DND-41 (cell line): ENCODE measurements around the gene CENPA.
"Not testable (repeated sequence)": the region's sequence is repeated elsewhere in the genome, so short reads cannot be mapped to it uniquely, and the experiment has no call there.

Source experiments
- ATAC-seq: fragments of 200-7000 bp; cut with Tn5 transposase; 3 replicates; pipeline ENCODE4 v1.9.1; 2021; ENCODE audit warnings: low read depth; ENCODE audit not compliant: insufficient read depth
- DNase-seq: peaks from one replicate; pipeline ENCODE4 v3.0.0-alpha.2; 2020
- H2AFZ ChIP-seq: 2 replicates; pipeline ENCODE4 v1.6.0; 2012; ENCODE audit warnings: low read depth, low read length
- H3K27ac ChIP-seq: 2 replicates; pipeline ENCODE4 v1.5.1; 2012; ENCODE audit warnings: low read length, inconsistent platforms
- H3K27me3 ChIP-seq: fragments of 200-600 bp; sonication (generic); 2 replicates; pipeline ENCODE4 v1.6.0; 2012; ENCODE audit warnings: low read length, mild to moderate bottlenecking, inconsistent platforms; ENCODE audit not compliant: insufficient read depth, poor library complexity
- H3K36me3 ChIP-seq: 2 replicates; pipeline ENCODE4 v1.5.1; 2012; ENCODE audit warnings: low read length, inconsistent platforms; ENCODE audit not compliant: insufficient read depth
- H3K4me1 ChIP-seq: 2 replicates; pipeline ENCODE4 v1.5.1; 2012; ENCODE audit warnings: mild to moderate bottlenecking, low read length; ENCODE audit not compliant: insufficient read depth
- H3K4me2 ChIP-seq: 2 replicates; pipeline ENCODE4 v1.6.0; 2012; ENCODE audit warnings: mild to moderate bottlenecking, moderate library complexity, low read length, inconsistent platforms; ENCODE audit not compliant: insufficient read depth
- H3K4me3 ChIP-seq, 2 experiments: fragments of 200-600 bp in 1 of 2; shearing (Covaris generic) in 1 of 2; 2 replicates each; pipeline ENCODE4 v1.5.1; 2012 to 2016; ENCODE audit warnings: inconsistent platforms in 2 of 2, low read length in 2 of 2, mild to moderate bottlenecking in 2 of 2, low read depth in 1 of 2, moderate library complexity in 1 of 2
- H3K79me2 ChIP-seq: 2 replicates; pipeline ENCODE4 v1.6.0; 2012; ENCODE audit warnings: low read length, inconsistent platforms; ENCODE audit not compliant: insufficient read depth
- H3K9ac ChIP-seq: 2 replicates; pipeline ENCODE4 v1.6.0; 2012; ENCODE audit warnings: low read depth, mild to moderate bottlenecking, inconsistent platforms, low read length, moderate library complexity
- H3K9me3 ChIP-seq: 2 replicates; pipeline ENCODE4 v1.5.1; 2012; ENCODE audit warnings: low read length, moderate library complexity, mild to moderate bottlenecking, inconsistent platforms; ENCODE audit not compliant: insufficient read depth, severe bottlenecking
- H4K20me1 ChIP-seq: 2 replicates; pipeline ENCODE4 v1.6.0; 2012; ENCODE audit warnings: low read length; ENCODE audit not compliant: insufficient read depth
- EZH2 ChIP-seq: IDR thresholded peaks from 3 replicates; pipeline ENCODE4 v1.6.1; 2012; ENCODE audit warnings: borderline replicate concordance, low read depth, mild to moderate bottlenecking, moderate library complexity, low read length, inconsistent platforms; ENCODE audit not compliant: severe bottlenecking
- TF ChIP-seq, protein P1 (sequence below): IDR thresholded peaks from 2 replicates; pipeline ENCODE4 v1.5.1; 2012; ENCODE audit warnings: borderline replicate concordance, low read length, moderate library complexity, mild to moderate bottlenecking; ENCODE audit not compliant: poor library complexity, severe bottlenecking; ENCODE audit errors: extremely low read depth

Gene CENPA

DNA sequence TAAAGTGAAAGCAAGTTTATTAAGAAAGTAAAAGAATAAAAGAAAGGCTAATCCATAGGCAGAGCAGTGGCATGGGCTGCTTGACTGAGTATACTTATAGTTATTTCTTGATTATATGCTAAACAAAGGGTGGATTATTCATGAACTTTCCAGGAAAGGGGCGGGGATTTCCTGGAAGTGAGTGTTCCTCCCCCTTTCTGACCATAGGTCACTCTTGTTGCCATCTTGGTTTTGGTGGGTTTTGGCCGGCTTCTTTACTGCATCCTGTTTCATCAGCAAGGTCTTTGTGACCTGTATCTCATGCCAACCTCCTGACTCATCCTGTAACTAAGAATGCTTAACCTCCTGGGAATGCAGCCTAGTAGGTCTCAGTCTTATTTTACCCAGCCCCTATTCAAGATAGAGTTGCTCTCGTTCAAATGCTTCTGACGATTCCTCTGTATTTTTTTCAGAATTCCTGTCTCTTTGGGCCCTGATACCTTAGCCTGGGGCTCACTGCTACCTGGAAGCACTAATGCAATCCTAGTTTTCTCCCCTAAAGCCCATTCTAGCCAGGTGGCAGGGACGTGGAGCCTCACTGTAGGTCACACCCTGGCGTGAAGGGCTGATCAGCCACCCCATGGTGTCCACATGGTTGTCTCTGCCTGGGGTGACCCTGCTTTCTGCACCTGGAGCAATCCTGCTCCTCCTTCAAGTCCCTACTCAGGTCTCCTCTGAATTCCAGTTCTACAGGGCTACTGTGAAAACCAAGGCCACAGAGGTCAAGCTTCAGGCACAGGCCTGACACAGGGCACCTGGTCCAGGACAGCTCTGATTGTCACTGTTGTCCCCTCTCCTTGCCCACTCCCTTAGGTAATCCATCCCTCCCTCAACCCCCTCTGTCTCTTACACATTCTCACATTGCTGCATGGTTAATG is 27.7 kb upstream of the CENPA start:
- no peak overlapping the region for H3K27ac ChIP-seq
- no peaks in the 10 kb centered on the region for H3K36me3 ChIP-seq
- H3K4me1 ChIP-seq: peaks cover 1% of the 10 kb centered on the region
- H3K4me2 ChIP-seq: no peak overlapping the region
- no peak overlapping the region for H3K9ac ChIP-seq
- H3K79me2 ChIP-seq: no peaks in the 10 kb centered on the region
- no peak overlapping the region for H3K4me3 ChIP-seq
- peaks cover 5% of the 10 kb centered on the region for H3K27me3 ChIP-seq
- no peak for TF ChIP-seq EZH2
- TF ChIP-seq, protein P1, sequence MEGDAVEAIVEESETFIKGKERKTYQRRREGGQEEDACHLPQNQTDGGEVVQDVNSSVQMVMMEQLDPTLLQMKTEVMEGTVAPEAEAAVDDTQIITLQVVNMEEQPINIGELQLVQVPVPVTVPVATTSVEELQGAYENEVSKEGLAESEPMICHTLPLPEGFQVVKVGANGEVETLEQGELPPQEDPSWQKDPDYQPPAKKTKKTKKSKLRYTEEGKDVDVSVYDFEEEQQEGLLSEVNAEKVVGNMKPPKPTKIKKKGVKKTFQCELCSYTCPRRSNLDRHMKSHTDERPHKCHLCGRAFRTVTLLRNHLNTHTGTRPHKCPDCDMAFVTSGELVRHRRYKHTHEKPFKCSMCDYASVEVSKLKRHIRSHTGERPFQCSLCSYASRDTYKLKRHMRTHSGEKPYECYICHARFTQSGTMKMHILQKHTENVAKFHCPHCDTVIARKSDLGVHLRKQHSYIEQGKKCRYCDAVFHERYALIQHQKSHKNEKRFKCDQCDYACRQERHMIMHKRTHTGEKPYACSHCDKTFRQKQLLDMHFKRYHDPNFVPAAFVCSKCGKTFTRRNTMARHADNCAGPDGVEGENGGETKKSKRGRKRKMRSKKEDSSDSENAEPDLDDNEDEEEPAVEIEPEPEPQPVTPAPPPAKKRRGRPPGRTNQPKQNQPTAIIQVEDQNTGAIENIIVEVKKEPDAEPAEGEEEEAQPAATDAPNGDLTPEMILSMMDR: no peak
- H2AFZ ChIP-seq: no peak overlapping the region
- DNase-seq: no peak
- no peaks in the 10 kb centered on the region for H4K20me1 ChIP-seq
- no peak for ATAC-seq
- H3K9me3 ChIP-seq: no peaks in the 10 kb centered on the region

DNA sequence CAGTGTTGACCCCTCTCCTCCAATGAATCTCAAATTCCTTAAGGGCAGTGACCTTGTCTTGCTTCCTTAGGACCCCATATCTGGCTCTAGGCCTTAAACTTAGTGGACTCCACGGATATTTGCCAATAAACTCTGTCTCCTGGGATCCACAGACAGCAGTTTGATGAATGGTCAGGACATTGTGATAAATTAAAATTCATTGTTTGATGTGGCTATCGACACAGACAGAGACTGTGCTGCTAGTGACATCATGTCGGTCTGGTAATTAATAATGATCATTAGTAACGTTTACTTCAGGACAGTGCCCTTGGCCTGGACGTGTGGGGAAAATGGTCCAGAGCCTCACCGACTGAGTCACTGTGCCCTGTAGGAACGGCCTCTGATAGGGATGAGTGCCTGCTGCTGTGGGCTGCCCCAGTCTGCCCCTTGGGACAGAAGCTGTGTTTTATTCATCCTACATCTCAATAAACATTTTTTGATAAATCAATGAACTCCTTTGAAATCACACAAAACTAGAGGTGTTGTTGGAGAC is 27.0 kb upstream of the CENPA start:
- Histone ChIP-seq H3K4me1 (peaks cover 8% of the 10 kb centered on the region), H3K27me3 (peaks cover 2% of the 10 kb centered on the region), H3K27ac (no peak overlapping the region), H3K9ac (no peak overlapping the region), H3K9me3 (no peaks in the 10 kb centered on the region), H3K4me2 (no peak overlapping the region), H2AFZ (no peak overlapping the region), H3K4me3 (no peak overlapping the region), H3K79me2 (0 out of 2 replicates have a peak, but pooled peaks cover under 1% of the 10 kb centered on the region), H3K36me3 (no peaks in the 10 kb centered on the region), H4K20me1 (no peaks in the 10 kb centered on the region)
- no peak for DNase-seq
- no peak for TF ChIP-seq EZH2
- TF ChIP-seq, protein P1: no peak
- no peak for ATAC-seq

DNA sequence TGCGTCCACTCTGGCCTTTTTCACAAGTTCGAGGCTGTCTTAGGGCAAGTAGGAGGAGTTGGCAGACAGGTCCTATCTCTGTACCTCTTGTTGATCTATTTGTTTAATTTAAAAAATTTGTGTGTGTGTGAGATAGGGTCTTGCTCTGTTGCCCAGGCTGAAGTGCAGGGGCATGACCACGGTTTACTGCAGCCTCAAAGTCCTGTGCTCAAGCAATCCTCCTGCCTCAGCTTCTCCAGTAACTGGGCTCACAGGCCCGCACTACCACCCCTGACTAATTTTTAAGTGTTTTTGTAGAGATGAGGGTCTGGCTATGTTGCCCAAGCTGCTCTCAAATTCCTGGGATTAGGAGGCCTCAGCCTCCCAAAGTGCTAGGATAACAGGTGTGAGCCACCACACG is 26.0 kb upstream of the CENPA start:
- Histone ChIP-seq H3K4me1 (peaks cover 13% of the 10 kb centered on the region), H3K4me2 (no peak overlapping the region), H3K27ac (no peak overlapping the region), H3K9me3 (no peaks in the 10 kb centered on the region), H3K4me3 (no peak overlapping the region), H2AFZ (no peak overlapping the region), H3K9ac (no peak overlapping the region), H3K79me2 (peaks cover 10% of the 10 kb centered on the region), H4K20me1 (no peaks in the 10 kb centered on the region), H3K36me3 (no peaks in the 10 kb centered on the region; the same call in 1 of the 2 replicates), H3K27me3 (no peaks in the 10 kb centered on the region)
- ATAC-seq (no peak), DNase-seq (no peak)
- TF ChIP-seq, protein P1: no peak
- no peak for TF ChIP-seq EZH2

DNA sequence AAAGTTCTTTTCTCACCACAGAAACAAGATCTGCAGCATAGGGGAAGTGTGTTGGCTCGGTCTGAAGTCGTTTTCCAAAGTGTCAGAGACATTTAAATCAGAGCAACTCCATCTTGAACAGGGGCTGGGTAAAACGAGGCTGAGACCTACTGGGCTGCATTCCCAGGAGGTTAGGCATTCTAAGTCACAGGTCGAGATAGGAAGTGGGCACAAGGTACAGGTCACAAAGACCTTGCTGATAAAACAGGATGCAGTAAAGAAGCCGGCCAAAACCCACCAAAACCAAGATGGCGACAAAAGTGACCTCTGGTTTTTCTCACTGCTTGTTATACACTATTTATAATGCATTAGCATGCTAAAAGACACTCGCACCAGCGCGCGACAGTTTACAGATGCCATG is 24.9 kb upstream of the CENPA start:
- H3K4me1 ChIP-seq: peaks cover 24% of the 10 kb centered on the region
- H3K4me2 ChIP-seq, ATAC-seq: not testable (repeated sequence)

More for the DNA sequence above, 24.9 kb upstream of the CENPA start:
- Histone ChIP-seq H4K20me1 (peaks cover 11% of the 10 kb centered on the region), H3K79me2 (peaks cover 22% of the 10 kb centered on the region)
- not testable (repeated sequence) for H3K27ac ChIP-seq, H3K36me3 ChIP-seq, H3K9me3 ChIP-seq, H3K27me3 ChIP-seq, H3K9ac ChIP-seq, H2AFZ ChIP-seq, H3K4me3 ChIP-seq, DNase-seq
